GM18517 (cell line): ENCODE data around the gene TMEM63B.
A peak's percentile ranks its signal among the peaks of the same experiment; 100 is the strongest.

Experiments used
- ATAC-seq: cut with Tn5 transposase; IDR thresholded peaks from one replicate; pipeline ENCODE4 v1.9.1; 2021; ENCODE audit warnings: mild to moderate bottlenecking, moderate library complexity; ENCODE audit not compliant: unreplicated experiment

Gene TMEM63B

GRCh38 chr6:44116641-44117382 lies 10.5 kb upstream of the TMEM63B start:
- ATAC-seq: no peak

GRCh38 chr6:44117397-44118128 lies 9.8 kb upstream of the TMEM63B start:
- ATAC-seq: no peak

GRCh38 chr6:44119704-44120262 lies 7.6 kb upstream of the TMEM63B start:
- no peak for ATAC-seq

- ATAC-seq: no peak
Measured at GRCh38 chr6:44120692-44121443, 6.5 kb upstream of the TMEM63B start.

- ATAC-seq: no peak
Measured at GRCh38 chr6:44122801-44123200, 4.6 kb upstream of the TMEM63B start.

- ATAC-seq: no peak
Measured at GRCh38 chr6:44123544-44123943, 3.8 kb upstream of the TMEM63B start.

GRCh38 chr6:44126320-44127149 lies 819 bp upstream of the TMEM63B start:
- ATAC-seq: peak; percentile 35

GRCh38 chr6:44128020-44128917 lies 915 bp downstream of the TMEM63B start:
- ATAC-seq: no peak

GRCh38 chr6:44129841-44130322 lies 2.5 kb downstream of the TMEM63B start:
- no peak for ATAC-seq

- no peak for ATAC-seq
Measured at GRCh38 chr6:44131892-44132291, 4.5 kb downstream of the TMEM63B start.

GRCh38 chr6:44132476-44132875 lies 5.1 kb downstream of the TMEM63B start:
- no peak for ATAC-seq

- ATAC-seq: no peak
Measured at GRCh38 chr6:44133003-44133931, 5.9 kb downstream of the TMEM63B start.

GRCh38 chr6:44133981-44134711 lies 6.8 kb downstream of the TMEM63B start:
- no peak for ATAC-seq

GRCh38 chr6:44135173-44135758 lies 7.9 kb downstream of the TMEM63B start:
- ATAC-seq: no peak

GRCh38 chr6:44135875-44136274 lies 8.5 kb downstream of the TMEM63B start:
- ATAC-seq: no peak

GRCh38 chr6:44138717-44139350 lies 11.5 kb downstream of the TMEM63B start:
- ATAC-seq: no peak

GRCh38 chr6:44139351-44139743 lies 12.0 kb downstream of the TMEM63B start:
- no peak for ATAC-seq
